ENCODE results near the gene PEDS1. TPM values are rescaled to one million over a fixed set of nuclear protein-coding genes. Genes with fewer than 3 reads are reported as not detected.

The PEDS1 gene
- total RNA-seq, 1 experiment from 2014 or later: 29.7 TPM

GRCh38 chr20:50115041-50115512 lies 38.4 kb downstream of the PEDS1 start:
- Histone ChIP-seq H3K27me3 (ENCODE audit: low read length) (no peaks in the 10 kb centered on the region), H3K9me2 (replicated peaks; ENCODE audit: insufficient read depth, low read length) (no peaks in the 10 kb centered on the region), H4K20me1 (ENCODE audit: insufficient read depth, low read depth, low read length) (peaks cover 25% of the 10 kb centered on the region), H3K27ac (ENCODE audit: low read length) (peak overlapping the region; percentile 22; the same call in 1 of the 2 replicates), H3K4me1 (ENCODE audit: low read length) (peaks cover 47% of the 10 kb centered on the region), H3K9ac (ENCODE audit: low read length) (peak overlapping the region; percentile 80), H2AFZ (ENCODE audit: low read length) (peak overlapping the region; percentile 33), H3K4me2 (ENCODE audit: low read depth, low read length, poor library complexity, severe bottlenecking) (peak overlapping the region; percentile 87), H3K79me2 (ENCODE audit: low read length) (peaks cover 51% of the 10 kb centered on the region), H3K36me3 (ENCODE audit: insufficient read depth, low read length) (no peaks in the 10 kb centered on the region), H3K4me3 (ENCODE audit: low read length) (peak overlapping the region; percentile 85), H3K9me3 (ENCODE audit: low read length) (no peaks in the 10 kb centered on the region)
- peak; percentile 51 for DNase-seq

- no peaks in the 10 kb centered on the region for H3K9me3 ChIP-seq (ENCODE audit: low read length)
- H2AFZ ChIP-seq (ENCODE audit: low read length): peak overlapping the region; percentile 48; the same call in 1 of the 2 replicates
- peak overlapping the region; percentile 93 for H3K9ac ChIP-seq (ENCODE audit: low read length)
- peaks cover 36% of the 10 kb centered on the region for H4K20me1 ChIP-seq (ENCODE audit: insufficient read depth, low read depth, low read length)
- H3K9me2 ChIP-seq (replicated peaks; ENCODE audit: insufficient read depth, low read length): no peaks in the 10 kb centered on the region
- peak; percentile 55 for DNase-seq
- peak overlapping the region; percentile 87 for H3K4me2 ChIP-seq (ENCODE audit: low read depth, low read length, poor library complexity, severe bottlenecking)
- peaks cover 66% of the 10 kb centered on the region for H3K79me2 ChIP-seq (ENCODE audit: low read length)
- peak overlapping the region; percentile 94 for H3K4me3 ChIP-seq (ENCODE audit: low read length)
- peaks cover 60% of the 10 kb centered on the region for H3K4me1 ChIP-seq (ENCODE audit: low read length)
- H3K27ac ChIP-seq (ENCODE audit: low read length): peak overlapping the region; percentile 87
- no peaks in the 10 kb centered on the region for H3K27me3 ChIP-seq (ENCODE audit: low read length)
- peaks cover 2% of the 10 kb centered on the region; the same call in 1 of the 2 replicates for H3K36me3 ChIP-seq (ENCODE audit: insufficient read depth, low read length)
These were observed 39.9 kb downstream of the PEDS1 start for GRCh38 chr20:50113420-50114224.

GRCh38 chr20:50112512-50113419 lies 40.8 kb downstream of the PEDS1 start, which contains the start of gene UBE2V1:
Gene UBE2V1 (minus strand): TSS chr20:50113150. CDS start chr20:50113128, 22 bp downstream.
- Histone ChIP-seq H3K9me2 (replicated peaks; ENCODE audit: insufficient read depth, low read length) (no peaks in the 10 kb centered on the region), H3K27ac (ENCODE audit: low read length) (peak within 1 kb of the TSS; percentile 87), H3K4me1 (ENCODE audit: low read length) (peaks cover 69% of the 10 kb centered on the region), H3K36me3 (ENCODE audit: insufficient read depth, low read length) (peaks cover 10% of the 10 kb centered on the region; the same call in 1 of the 2 replicates), H3K9me3 (ENCODE audit: low read length) (no peaks in the 10 kb centered on the region), H3K9ac (ENCODE audit: low read length) (peak within 1 kb of the TSS; percentile 93), H3K4me2 (ENCODE audit: low read depth, low read length, poor library complexity, severe bottlenecking) (peak within 1 kb of the TSS; percentile 87), H4K20me1 (ENCODE audit: insufficient read depth, low read depth, low read length) (peaks cover 45% of the 10 kb centered on the region), H3K79me2 (ENCODE audit: low read length) (peaks cover 75% of the 10 kb centered on the region), H2AFZ (ENCODE audit: low read length) (peak within 1 kb of the TSS; percentile 48; the same call in 1 of the 2 replicates), H3K4me3 (ENCODE audit: low read length) (peak within 1 kb of the TSS; percentile 94), H3K27me3 (ENCODE audit: low read length) (no peaks in the 10 kb centered on the region)
- peak; percentile 96 for DNase-seq

GRCh38 chr20:50111829-50112495 lies 41.6 kb downstream of the PEDS1 start:
- DNase-seq: no peak
- H3K27me3 ChIP-seq (ENCODE audit: low read length): no peaks in the 10 kb centered on the region
- peak overlapping the region; percentile 93 for H3K9ac ChIP-seq (ENCODE audit: low read length)
- peaks cover 71% of the 10 kb centered on the region for H3K4me1 ChIP-seq (ENCODE audit: low read length)
- H3K9me3 ChIP-seq (ENCODE audit: low read length): no peaks in the 10 kb centered on the region
- no peaks in the 10 kb centered on the region for H3K9me2 ChIP-seq (replicated peaks; ENCODE audit: insufficient read depth, low read length)
- H4K20me1 ChIP-seq (ENCODE audit: insufficient read depth, low read depth, low read length): peaks cover 48% of the 10 kb centered on the region
- H3K36me3 ChIP-seq (ENCODE audit: insufficient read depth, low read length): peaks cover 17% of the 10 kb centered on the region
- peak overlapping the region; percentile 94 for H3K4me3 ChIP-seq (ENCODE audit: low read length)
- H3K4me2 ChIP-seq (ENCODE audit: low read depth, low read length, poor library complexity, severe bottlenecking): peak overlapping the region; percentile 87
- peak overlapping the region; percentile 87 for H3K27ac ChIP-seq (ENCODE audit: low read length)
- H3K79me2 ChIP-seq (ENCODE audit: low read length): peaks cover 83% of the 10 kb centered on the region
- no peak overlapping the region for H2AFZ ChIP-seq (ENCODE audit: low read length)

- Histone ChIP-seq H3K4me2 (ENCODE audit: low read depth, low read length, poor library complexity, severe bottlenecking) (peak overlapping the region; percentile 87), H4K20me1 (ENCODE audit: insufficient read depth, low read depth, low read length) (peaks cover 48% of the 10 kb centered on the region), H3K9me2 (replicated peaks; ENCODE audit: insufficient read depth, low read length) (no peaks in the 10 kb centered on the region), H2AFZ (ENCODE audit: low read length) (no peak overlapping the region), H3K4me1 (ENCODE audit: low read length) (peaks cover 68% of the 10 kb centered on the region), H3K36me3 (ENCODE audit: insufficient read depth, low read length) (peaks cover 20% of the 10 kb centered on the region), H3K27me3 (ENCODE audit: low read length) (no peaks in the 10 kb centered on the region), H3K79me2 (ENCODE audit: low read length) (peaks cover 90% of the 10 kb centered on the region), H3K4me3 (ENCODE audit: low read length) (peak overlapping the region; percentile 94), H3K9ac (ENCODE audit: low read length) (peak overlapping the region; percentile 93), H3K9me3 (ENCODE audit: low read length) (no peaks in the 10 kb centered on the region), H3K27ac (ENCODE audit: low read length) (peak overlapping the region; percentile 55)
- DNase-seq: no peak
These were observed 42.2 kb downstream of the PEDS1 start for GRCh38 chr20:50111120-50111828.

GRCh38 chr20:50110141-50111047 lies 43.1 kb downstream of the PEDS1 start:
- no peak overlapping the region for H2AFZ ChIP-seq (ENCODE audit: low read length)
- peak overlapping the region; percentile 87 for H3K4me2 ChIP-seq (ENCODE audit: low read depth, low read length, poor library complexity, severe bottlenecking)
- peak overlapping the region; percentile 55 for H3K27ac ChIP-seq (ENCODE audit: low read length)
- peaks cover 96% of the 10 kb centered on the region for H3K79me2 ChIP-seq (ENCODE audit: low read length)
- DNase-seq: peak; percentile 73
- no peaks in the 10 kb centered on the region for H3K9me3 ChIP-seq (ENCODE audit: low read length)
- peaks cover 65% of the 10 kb centered on the region for H3K4me1 ChIP-seq (ENCODE audit: low read length)
- no peaks in the 10 kb centered on the region for H3K9me2 ChIP-seq (replicated peaks; ENCODE audit: insufficient read depth, low read length)
- peaks cover 48% of the 10 kb centered on the region for H4K20me1 ChIP-seq (ENCODE audit: insufficient read depth, low read depth, low read length)
- H3K27me3 ChIP-seq (ENCODE audit: low read length): no peaks in the 10 kb centered on the region
- peak overlapping the region; percentile 93 for H3K9ac ChIP-seq (ENCODE audit: low read length)
- H3K36me3 ChIP-seq (ENCODE audit: insufficient read depth, low read length): peaks cover 20% of the 10 kb centered on the region
- peak overlapping the region; percentile 94 for H3K4me3 ChIP-seq (ENCODE audit: low read length)
